Bronchial epithelial cell (primary cell): ENCODE results near the gene PRR15. TPM values are rescaled to one million over a fixed set of nuclear protein-coding genes. Genes with fewer than 3 reads are reported as not detected.

ENCODE experiments used
- DNase-seq: peaks from one replicate; pipeline ENCODE4 v3.0.0-alpha.2; 2010; ENCODE audit warnings: low read depth
- FAIRE-seq: peaks from 2 replicates; lab custom pipeline; 2011; peaks lifted over from hg19 to GRCh38; lab: Jason Lieb, UNC
- H3K27me3 ChIP-seq: 2 replicates; pipeline ENCODE4 v1.5.1; 2011; ENCODE audit warnings: low read length; ENCODE audit not compliant: control insufficient read depth, insufficient read depth
- H3K36me3 ChIP-seq: 2 replicates; pipeline ENCODE4 v1.5.1; 2011; ENCODE audit warnings: low read length; ENCODE audit not compliant: control insufficient read depth, insufficient read depth
- H3K4me3 ChIP-seq: 2 replicates; pipeline ENCODE4 v1.5.1; 2011; ENCODE audit warnings: mild to moderate bottlenecking, low read depth, low read length, control low read depth
- CTCF ChIP-seq: IDR thresholded peaks from 2 replicates; pipeline ENCODE4 v1.5.1; 2011; ENCODE audit warnings: mild to moderate bottlenecking, moderate library complexity, low read length, control low read depth, inconsistent platforms; ENCODE audit not compliant: insufficient read depth, severe bottlenecking
- total RNA-seq: library from RNA; depleted of rRNA; stranded (reverse); fragments of >200 nt; gene quantifications from 2 replicates; pipeline ENCODE4 v1.2.1, GENCODE V29; 2014

PRR15 gene
- total RNA-seq, 1 donor from 2014 or later, result 2.1 TPM

DNA sequence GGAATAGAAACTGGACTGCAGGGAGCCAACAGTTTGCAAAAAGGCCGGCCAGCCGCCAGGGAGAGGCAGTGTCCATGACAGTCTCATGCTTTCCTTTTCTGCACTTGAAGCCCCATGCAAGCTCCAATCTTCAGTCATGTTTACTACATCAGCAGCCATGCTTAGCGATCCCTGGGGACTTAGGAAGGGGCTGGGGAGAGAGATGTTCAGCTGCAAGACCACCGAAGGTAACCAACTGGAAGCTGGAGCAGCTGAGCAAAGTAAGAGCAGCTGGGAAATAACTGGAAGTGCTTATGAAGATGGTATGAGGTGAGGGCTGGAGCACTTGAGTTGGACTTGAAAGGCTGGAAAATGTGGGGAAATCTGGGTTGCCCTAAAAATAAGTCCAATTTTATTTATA lies 37.0 kb downstream of the PRR15 start:
- Histone ChIP-seq H3K27me3 (no peaks in the 10 kb centered on the region), H3K36me3 (no peaks in the 10 kb centered on the region), H3K4me3 (no peak overlapping the region)
- FAIRE-seq (no peak), DNase-seq (no peak)
- TF ChIP-seq CTCF, result no peak

- FAIRE-seq (no peak), DNase-seq (no peak)
- H3K4me3 ChIP-seq, result no peak overlapping the region
- TF ChIP-seq CTCF, result no peak
- no peaks in the 10 kb centered on the region for H3K27me3 ChIP-seq
- no peaks in the 10 kb centered on the region for H3K36me3 ChIP-seq
Observed at GRCh38 chr7:29604052-29604451, 40.4 kb downstream of the PRR15 start.

DNA sequence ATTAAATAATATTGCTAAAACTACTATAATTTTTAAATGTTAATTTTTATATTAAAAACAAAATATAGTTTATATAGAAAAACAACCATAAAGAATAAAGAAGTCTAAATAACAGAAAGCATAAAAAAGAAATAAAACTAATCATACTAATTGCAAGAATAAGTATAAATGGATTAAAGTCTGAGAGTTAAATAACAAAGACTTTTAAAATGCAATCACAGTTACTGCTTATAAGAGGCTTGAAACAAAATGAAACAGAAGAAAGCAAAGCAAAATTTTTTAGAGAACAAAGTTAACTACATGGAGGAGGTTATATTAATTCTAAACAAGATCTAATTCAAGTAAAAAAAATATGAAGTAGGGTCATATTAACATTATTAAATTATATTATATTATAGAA lies 41.1 kb downstream of the PRR15 start:
- H3K36me3 ChIP-seq, result no peaks in the 10 kb centered on the region
- DNase-seq (no peak), FAIRE-seq (no peak)
- TF ChIP-seq CTCF, result no peak
- no peaks in the 10 kb centered on the region for H3K27me3 ChIP-seq
- H3K4me3 ChIP-seq, result no peak overlapping the region

- TF ChIP-seq CTCF, result no peak
- no peaks in the 10 kb centered on the region for H3K36me3 ChIP-seq
- DNase-seq (no peak), FAIRE-seq (no peak)
- H3K4me3 ChIP-seq, result no peak overlapping the region
- H3K27me3 ChIP-seq, result no peaks in the 10 kb centered on the region
Observed at GRCh38 chr7:29605671-29606070, 42.0 kb downstream of the PRR15 start.

- H3K4me3 ChIP-seq, result no peak overlapping the region
- TF ChIP-seq CTCF, result no peak
- FAIRE-seq (peak; percentile 72), DNase-seq (peak; percentile 82)
- no peaks in the 10 kb centered on the region for H3K36me3 ChIP-seq
- H3K27me3 ChIP-seq, result no peaks in the 10 kb centered on the region
Observed at GRCh38 chr7:29606287-29606721, 42.7 kb downstream of the PRR15 start.

GRCh38 chr7:29606830-29607229 lies 43.2 kb downstream of the PRR15 start:
- Histone ChIP-seq H3K27me3 (no peaks in the 10 kb centered on the region), H3K4me3 (no peak overlapping the region), H3K36me3 (no peaks in the 10 kb centered on the region)
- DNase-seq (no peak), FAIRE-seq (no peak)
- TF ChIP-seq CTCF, result no peak
